Breast epithelium (tissue), 4 donors: ENCODE measurements around the gene RBM17. TPM values are rescaled to one million over a fixed set of nuclear protein-coding genes. Genes with fewer than 3 reads are reported as not detected.

ENCODE experiments used
- DNase-seq, 2 donors: peaks; one replicate each; pipeline ENCODE4 v3.0.0-alpha.2; 2019; ENCODE audit warnings: low spot score in 2 of 2
- H3K27ac ChIP-seq, 2 donors: fragments of 200-600 bp; sonication (generic) in 1 of 2; one replicate each; pipeline ENCODE4 v1.5.1; 2016 to 2019; ENCODE audit warnings: mild to moderate bottlenecking in 1 of 2
- H3K27me3 ChIP-seq, 2 donors: fragments of 200-600 bp; sonication (generic) in 1 of 2; one replicate each; pipeline versions ENCODE4 v1.5.1 to v1.6.0; 2017 to 2019; ENCODE audit warnings: control low read depth in 1 of 2, mild to moderate bottlenecking in 1 of 2
- H3K36me3 ChIP-seq: fragments of 200-600 bp; one replicate; pipeline ENCODE4 v1.5.1; 2019
- H3K4me1 ChIP-seq, 2 donors: fragments of 200-600 bp; sonication (generic); one replicate each; pipeline ENCODE4 v1.5.1; 2016 to 2019; ENCODE audit warnings: control low read depth in 1 of 2
- H3K4me3 ChIP-seq, 3 donors: fragments of 200-600 bp; sonication (generic); 1 replicate in 2 of 3; 2 replicates in 1 of 3; pipeline ENCODE4 v1.5.1; 2016 to 2019; ENCODE audit warnings: mild to moderate bottlenecking in 3 of 3, moderate library complexity in 2 of 3
- H3K9me3 ChIP-seq, 2 donors: fragments of 200-600 bp; sonication (generic) in 1 of 2; one replicate each; pipeline ENCODE4 v1.5.1; 2016 to 2019; ENCODE audit warnings: control low read depth in 1 of 2
- POLR2A ChIP-seq: fragments of 450-650 bp; IDR thresholded peaks from one replicate; pipeline ENCODE4 v1.6.1; 2016; ENCODE audit warnings: antibody characterized with exemption, mild to moderate bottlenecking, moderate library complexity
- POLR2AphosphoS5 ChIP-seq, 3 donors: sonication (generic); formaldehyde crosslinking; IDR thresholded peaks; one replicate each; pipeline ENCODE4 v1.6.1; 2017; ENCODE audit warnings: antibody characterized with exemption in 3 of 3
- intact Hi-C: fragments of 100-400 bp; cut with DNase I; formaldehyde crosslinking; loops from one replicate; pipeline ENCODE4 v1.15.1; 2023; ENCODE audit warnings: low total_unique reads
- total RNA-seq, 3 donors: library from RNA; depleted of rRNA; stranded (reverse); fragments of >200 nt; gene quantifications; one replicate each; pipeline ENCODE4 v1.1.0, GENCODE V29; 2016
- TF ChIP-seq, protein P1 (sequence below), 3 donors: fragments of 450-650 bp; IDR thresholded peaks; one replicate each; pipeline ENCODE4 v1.5.1; 2016 to 2017; ENCODE audit warnings: antibody characterized with exemption in 3 of 3, mild to moderate bottlenecking in 3 of 3, moderate library complexity in 3 of 3

The RBM17 gene
- total RNA-seq, 3 donors from 2014 or later = 62.4 to 72.4 (median 68.2) TPM

DNA sequence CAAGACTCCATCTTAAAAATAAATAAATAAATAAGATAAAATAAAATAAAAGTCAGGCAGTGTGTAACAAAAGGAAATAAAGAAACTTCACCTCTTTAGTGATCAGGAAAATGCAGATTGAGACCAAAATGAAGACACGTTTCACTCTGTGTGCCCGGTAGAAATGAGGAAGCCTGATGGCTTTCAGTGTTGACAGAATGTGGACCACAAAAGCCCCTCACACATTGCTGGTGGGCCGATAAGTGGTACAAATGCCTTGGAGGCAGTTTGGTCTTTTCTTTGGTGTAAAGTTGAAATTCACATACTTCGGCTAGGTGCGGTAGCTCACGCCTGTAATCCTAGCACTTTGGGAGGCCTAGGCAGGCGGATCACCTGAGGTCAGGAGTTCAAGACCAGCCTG lies 69.4 kb downstream of the RBM17 start:
- Histone ChIP-seq H3K4me1 (peaks cover 4% of the 10 kb centered on the region in 2 donors), H3K36me3 (no peaks in the 10 kb centered on the region), H3K4me3 (no peak overlapping the region), H3K27me3 (no peaks in the 10 kb centered on the region), H3K27ac (peak overlapping the region; percentile 58 to 87), H3K9me3 (no peaks in the 10 kb centered on the region)
- intact Hi-C loops = no loop called here
- DNase-seq = no peak
- TF ChIP-seq POLR2A = no peak
- no peak for TF ChIP-seq POLR2AphosphoS5 (IDR thresholded peaks at IDR 0.05)
- TF ChIP-seq, protein P1, sequence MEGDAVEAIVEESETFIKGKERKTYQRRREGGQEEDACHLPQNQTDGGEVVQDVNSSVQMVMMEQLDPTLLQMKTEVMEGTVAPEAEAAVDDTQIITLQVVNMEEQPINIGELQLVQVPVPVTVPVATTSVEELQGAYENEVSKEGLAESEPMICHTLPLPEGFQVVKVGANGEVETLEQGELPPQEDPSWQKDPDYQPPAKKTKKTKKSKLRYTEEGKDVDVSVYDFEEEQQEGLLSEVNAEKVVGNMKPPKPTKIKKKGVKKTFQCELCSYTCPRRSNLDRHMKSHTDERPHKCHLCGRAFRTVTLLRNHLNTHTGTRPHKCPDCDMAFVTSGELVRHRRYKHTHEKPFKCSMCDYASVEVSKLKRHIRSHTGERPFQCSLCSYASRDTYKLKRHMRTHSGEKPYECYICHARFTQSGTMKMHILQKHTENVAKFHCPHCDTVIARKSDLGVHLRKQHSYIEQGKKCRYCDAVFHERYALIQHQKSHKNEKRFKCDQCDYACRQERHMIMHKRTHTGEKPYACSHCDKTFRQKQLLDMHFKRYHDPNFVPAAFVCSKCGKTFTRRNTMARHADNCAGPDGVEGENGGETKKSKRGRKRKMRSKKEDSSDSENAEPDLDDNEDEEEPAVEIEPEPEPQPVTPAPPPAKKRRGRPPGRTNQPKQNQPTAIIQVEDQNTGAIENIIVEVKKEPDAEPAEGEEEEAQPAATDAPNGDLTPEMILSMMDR (IDR thresholded peaks at IDR 0.05) = no peak

DNA sequence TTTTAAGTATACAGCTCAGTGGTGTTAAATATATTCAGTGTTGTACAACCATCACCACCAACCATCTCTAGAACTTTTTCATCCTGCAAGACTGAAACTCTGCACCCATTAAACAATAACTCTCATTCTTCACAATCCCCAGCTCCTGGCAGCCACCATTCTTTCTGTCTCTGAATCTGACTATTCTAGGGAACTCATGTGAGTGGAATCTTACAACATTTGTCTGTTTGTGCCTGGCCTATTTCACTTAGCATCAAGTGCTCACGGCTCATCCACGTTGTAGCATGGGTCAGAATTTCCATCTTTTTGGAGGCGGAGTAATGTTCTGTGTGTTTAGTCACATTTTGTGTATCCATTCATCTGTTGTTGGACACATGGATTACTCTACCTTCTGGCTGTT lies 73.1 kb downstream of the RBM17 start:
- no peak for DNase-seq
- Histone ChIP-seq H3K4me3 (no peak overlapping the region), H3K36me3 (no peaks in the 10 kb centered on the region), H3K4me1 (peaks cover 4 to 12% of the 10 kb centered on the region in 2 donors), H3K27me3 (no peaks in the 10 kb centered on the region), H3K27ac (peak overlapping the region; percentile 94 to 98), H3K9me3 (no peaks in the 10 kb centered on the region)
- intact Hi-C loops = loop anchor here (5.0 kb wide), 1 partner anchor 40 kb away; the partner anchor contains the start of gene PFKFB3
- TF ChIP-seq, protein P1 (IDR thresholded peaks at IDR 0.05) = no peak

DNA sequence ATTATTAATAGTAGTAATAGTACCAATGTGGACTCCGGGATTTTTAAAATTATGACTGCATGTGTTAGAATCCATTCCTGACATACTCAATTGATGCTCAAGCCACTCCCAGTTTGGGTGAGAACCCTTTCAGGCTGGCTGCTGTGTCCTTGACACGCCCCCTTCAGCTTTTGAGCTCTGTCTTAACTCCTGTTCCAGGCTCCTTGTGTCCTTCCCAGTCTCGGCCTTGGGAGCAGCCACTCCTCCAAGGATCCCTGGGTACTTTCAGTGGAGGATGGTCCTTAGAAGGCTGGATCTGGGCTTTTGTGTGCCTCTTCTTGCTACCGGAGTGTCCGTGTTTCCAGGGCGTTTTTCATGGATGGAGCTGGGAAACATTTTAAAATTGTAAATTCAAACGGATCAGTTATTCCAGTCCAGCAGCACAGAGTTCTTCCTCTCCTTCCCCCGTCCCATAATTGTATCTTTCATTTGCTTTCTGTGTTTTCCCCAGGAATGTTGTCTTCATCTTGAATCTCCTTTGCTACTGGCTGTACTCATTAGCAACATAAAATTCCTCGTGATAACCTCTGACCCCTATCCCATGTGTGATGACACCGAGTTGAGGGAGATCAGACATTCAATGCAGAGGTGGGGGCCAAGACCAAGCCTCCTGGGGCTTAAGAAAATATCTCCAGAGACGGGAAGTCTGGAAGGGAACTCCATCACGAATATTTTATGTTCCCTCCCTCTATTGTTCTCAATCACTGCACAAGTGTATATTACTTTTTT lies 73.9 kb downstream of the RBM17 start:
- intact Hi-C loops = loop anchor here (5.0 kb wide), 1 partner anchor 40 kb away; the partner anchor contains the start of gene PFKFB3
- peak overlapping the region; percentile 94 to 98 for H3K27ac ChIP-seq
- DNase-seq = no peak
- no peak for TF ChIP-seq POLR2AphosphoS5 (IDR thresholded peaks at IDR 0.05)
- TF ChIP-seq POLR2A = no peak
- TF ChIP-seq, protein P1 (IDR thresholded peaks at IDR 0.05) = no peak
- peak overlapping the region; percentile 59 to 92 (median 70) for H3K4me3 ChIP-seq
- H3K27me3 ChIP-seq = no peaks in the 10 kb centered on the region
- H3K36me3 ChIP-seq = no peaks in the 10 kb centered on the region
- no peaks in the 10 kb centered on the region for H3K9me3 ChIP-seq
- peaks cover 4 to 12% of the 10 kb centered on the region in 2 donors for H3K4me1 ChIP-seq

DNA sequence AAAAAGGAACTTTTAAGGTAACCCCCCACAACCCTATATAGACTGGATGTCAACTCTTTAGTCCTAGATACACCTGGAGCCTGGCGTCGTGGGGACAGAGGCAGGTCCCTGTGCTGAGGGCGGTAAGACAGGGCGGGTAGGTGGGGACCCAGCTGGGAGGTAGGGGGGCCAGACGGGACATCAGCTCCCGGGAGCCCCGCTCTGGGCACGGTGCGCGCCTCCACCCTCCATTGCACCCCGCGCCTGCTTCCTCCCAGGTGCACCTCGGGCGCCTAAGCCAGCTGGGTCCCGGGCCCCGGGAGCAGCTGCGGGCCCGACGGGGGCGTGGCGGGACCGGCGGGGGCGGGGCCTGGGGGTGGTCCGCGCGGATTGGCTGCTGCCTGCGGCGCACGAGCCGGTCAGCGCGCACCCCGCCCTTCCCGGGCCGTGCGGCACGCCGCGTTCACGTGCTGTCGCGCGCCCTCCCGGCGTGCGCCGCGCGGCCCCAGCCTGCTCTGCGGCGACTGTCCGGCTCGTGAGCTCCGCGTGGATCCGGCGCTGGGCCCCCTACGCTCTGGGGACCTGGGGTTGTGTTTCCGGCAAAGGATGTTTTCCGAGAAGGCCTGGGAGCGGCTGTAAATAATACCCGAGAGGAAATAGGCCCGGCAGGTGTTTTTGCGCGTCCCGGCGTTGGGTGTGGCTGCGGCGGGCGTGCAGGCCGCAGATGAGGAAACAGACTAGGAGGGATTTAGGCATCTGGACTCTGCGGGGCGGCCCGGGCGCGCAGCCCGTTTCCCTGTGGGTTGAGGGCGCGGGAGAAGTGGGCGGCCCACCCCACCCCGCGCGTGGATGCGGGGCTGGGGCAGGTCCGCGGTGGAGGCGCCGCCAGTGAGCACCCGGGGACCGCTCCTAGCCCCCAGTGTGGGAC lies 74.8 kb downstream of the RBM17 start:
- H3K9me3 ChIP-seq = no peaks in the 10 kb centered on the region
- peaks cover 4 to 12% of the 10 kb centered on the region in 2 donors for H3K4me1 ChIP-seq
- no peaks in the 10 kb centered on the region for H3K27me3 ChIP-seq
- peak overlapping the region; percentile 59 to 92 (median 70) for H3K4me3 ChIP-seq
- peak; percentile 86 to 89 for DNase-seq
- TF ChIP-seq, protein P1 (IDR thresholded peaks at IDR 0.05) = no peak
- peak; percentile 81 to 89 (median 89) for TF ChIP-seq POLR2AphosphoS5 (IDR thresholded peaks at IDR 0.05)
- peak; percentile 53 for TF ChIP-seq POLR2A
- intact Hi-C loops = loop anchor here (5.0 kb wide), 1 partner anchor 39 kb away; the partner anchor contains the start of gene PFKFB3
- H3K36me3 ChIP-seq = no peaks in the 10 kb centered on the region
- H3K27ac ChIP-seq = peak overlapping the region; percentile 94 to 98
